C4-2B (cell line): Measurements from ENCODE around the gene AMFR.

Source experiments
- ZFX ChIP-seq: fragments of 450-650 bp; IDR thresholded peaks from 2 replicates; pipeline ENCODE4 v1.6.1; 2017
- TF ChIP-seq, protein P1 (sequence below): fragments of 450-650 bp; conservative IDR thresholded peaks from 2 replicates; pipeline ENCODE4 v1.5.1; 2017; ENCODE audit warnings: mild to moderate bottlenecking

DNA sequence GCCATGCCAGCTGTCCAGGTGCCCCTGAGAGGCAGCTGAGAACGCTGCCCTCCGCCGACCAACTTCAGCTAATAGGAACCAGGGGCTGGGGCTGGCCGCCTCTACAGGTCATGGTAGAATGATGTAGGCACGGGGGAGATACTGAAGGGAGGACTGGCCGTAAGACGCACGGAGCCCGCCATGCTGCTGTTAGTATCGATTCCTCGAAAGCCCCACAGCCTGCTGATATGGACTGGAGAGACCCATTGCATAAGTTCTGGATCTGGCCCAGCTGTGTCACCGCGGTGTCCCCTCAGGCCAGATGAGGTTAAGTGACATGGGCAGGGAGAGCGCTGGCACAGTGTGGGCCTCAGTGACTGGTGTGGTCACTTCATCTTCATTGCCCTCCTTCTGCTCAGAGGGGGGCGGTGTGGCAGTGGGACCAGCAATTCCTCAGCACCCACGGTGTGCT is 75.6 kb downstream of the AMFR start:
- TF ChIP-seq, protein P1, sequence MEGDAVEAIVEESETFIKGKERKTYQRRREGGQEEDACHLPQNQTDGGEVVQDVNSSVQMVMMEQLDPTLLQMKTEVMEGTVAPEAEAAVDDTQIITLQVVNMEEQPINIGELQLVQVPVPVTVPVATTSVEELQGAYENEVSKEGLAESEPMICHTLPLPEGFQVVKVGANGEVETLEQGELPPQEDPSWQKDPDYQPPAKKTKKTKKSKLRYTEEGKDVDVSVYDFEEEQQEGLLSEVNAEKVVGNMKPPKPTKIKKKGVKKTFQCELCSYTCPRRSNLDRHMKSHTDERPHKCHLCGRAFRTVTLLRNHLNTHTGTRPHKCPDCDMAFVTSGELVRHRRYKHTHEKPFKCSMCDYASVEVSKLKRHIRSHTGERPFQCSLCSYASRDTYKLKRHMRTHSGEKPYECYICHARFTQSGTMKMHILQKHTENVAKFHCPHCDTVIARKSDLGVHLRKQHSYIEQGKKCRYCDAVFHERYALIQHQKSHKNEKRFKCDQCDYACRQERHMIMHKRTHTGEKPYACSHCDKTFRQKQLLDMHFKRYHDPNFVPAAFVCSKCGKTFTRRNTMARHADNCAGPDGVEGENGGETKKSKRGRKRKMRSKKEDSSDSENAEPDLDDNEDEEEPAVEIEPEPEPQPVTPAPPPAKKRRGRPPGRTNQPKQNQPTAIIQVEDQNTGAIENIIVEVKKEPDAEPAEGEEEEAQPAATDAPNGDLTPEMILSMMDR = no peak
- TF ChIP-seq ZFX = no peak
